Cardiac fibroblast (primary cell): Measurements from ENCODE around the gene MAGI2.

ENCODE experiments used
- DNase-seq, 2 donors: peaks; one replicate each; pipeline versions ENCODE4 v3.0.0 to v3.0.0-alpha.2; 2010; ENCODE audit warnings: low read depth in 2 of 2
- H3K4me3 ChIP-seq, 2 donors: replicated peaks in 1 of 2; 1 replicate in 1 of 2; 2 replicates in 1 of 2; pipeline ENCODE4 v1.5.1; 2011; ENCODE audit warnings: low read depth in 2 of 2, low read length in 2 of 2, mild to moderate bottlenecking in 2 of 2, moderate library complexity in 1 of 2
- TF ChIP-seq, protein P1 (sequence below): IDR thresholded peaks from one replicate; pipeline ENCODE4 v1.5.1; 2011; ENCODE audit warnings: low read depth, mild to moderate bottlenecking, low read length, inconsistent platforms

The MAGI2 gene

DNA sequence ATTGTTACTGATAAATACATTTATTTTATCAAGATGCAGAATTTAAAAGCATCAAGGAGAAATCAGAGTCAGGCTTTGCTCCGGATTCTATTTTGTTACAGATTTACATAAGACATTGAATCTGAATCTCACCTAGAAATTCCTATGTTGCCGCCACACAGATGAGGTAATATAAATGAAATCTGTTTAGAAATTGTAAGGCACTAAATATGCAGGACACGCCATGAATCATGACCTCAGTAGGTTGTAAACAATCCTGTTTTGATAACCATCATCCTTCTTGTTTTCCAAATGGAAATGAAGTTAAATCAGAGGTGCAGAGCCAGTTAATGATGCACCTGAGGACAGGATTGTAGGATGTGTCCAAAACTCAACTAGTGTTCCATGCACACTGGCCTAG lies 778.0 kb downstream of the MAGI2 start:
- TF ChIP-seq, protein P1, sequence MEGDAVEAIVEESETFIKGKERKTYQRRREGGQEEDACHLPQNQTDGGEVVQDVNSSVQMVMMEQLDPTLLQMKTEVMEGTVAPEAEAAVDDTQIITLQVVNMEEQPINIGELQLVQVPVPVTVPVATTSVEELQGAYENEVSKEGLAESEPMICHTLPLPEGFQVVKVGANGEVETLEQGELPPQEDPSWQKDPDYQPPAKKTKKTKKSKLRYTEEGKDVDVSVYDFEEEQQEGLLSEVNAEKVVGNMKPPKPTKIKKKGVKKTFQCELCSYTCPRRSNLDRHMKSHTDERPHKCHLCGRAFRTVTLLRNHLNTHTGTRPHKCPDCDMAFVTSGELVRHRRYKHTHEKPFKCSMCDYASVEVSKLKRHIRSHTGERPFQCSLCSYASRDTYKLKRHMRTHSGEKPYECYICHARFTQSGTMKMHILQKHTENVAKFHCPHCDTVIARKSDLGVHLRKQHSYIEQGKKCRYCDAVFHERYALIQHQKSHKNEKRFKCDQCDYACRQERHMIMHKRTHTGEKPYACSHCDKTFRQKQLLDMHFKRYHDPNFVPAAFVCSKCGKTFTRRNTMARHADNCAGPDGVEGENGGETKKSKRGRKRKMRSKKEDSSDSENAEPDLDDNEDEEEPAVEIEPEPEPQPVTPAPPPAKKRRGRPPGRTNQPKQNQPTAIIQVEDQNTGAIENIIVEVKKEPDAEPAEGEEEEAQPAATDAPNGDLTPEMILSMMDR, result no peak
- no peak overlapping the region for H3K4me3 ChIP-seq
- no peak for DNase-seq

DNA sequence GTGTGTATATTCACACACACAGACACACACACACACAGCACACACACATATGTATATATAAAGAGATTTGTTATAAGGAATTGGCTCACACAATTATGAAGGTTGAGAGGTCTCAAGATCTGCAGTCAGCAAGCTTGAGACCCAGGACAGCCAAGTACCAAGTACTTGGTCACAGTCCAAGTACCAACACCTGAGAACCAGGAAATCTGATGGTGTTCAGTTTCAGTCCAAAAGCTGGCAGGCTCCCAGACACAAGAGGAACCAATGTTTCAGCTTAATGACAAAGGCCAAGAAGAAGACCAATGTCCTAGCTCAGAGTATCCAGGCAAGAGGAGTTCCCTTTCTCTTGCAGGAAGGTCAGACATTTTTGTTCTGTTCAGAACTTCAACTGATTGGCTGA lies 780.2 kb downstream of the MAGI2 start:
- no peak overlapping the region for H3K4me3 ChIP-seq
- no peak for DNase-seq
- TF ChIP-seq, protein P1, result no peak

DNA sequence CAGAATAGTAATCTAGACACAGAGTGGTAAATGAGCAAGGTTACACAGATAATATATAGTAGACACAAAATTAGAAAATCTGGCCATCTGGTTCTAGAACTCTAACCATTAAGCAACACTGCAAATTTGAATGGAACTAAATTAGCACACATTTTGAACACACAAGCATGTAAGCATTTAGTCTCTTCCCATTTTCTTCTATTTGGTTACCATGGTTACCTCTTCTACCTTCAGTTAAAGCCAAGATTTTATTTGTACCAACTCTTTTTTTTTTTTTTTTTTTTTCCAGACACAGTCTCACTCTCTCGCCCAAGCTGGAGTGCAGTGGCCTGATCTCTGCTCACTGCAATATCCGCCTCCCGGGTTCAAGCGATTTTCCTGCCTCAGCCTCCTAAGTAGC lies 790.5 kb downstream of the MAGI2 start:
- no peak for DNase-seq
- TF ChIP-seq, protein P1, result no peak
- H3K4me3 ChIP-seq, result no peak overlapping the region

DNA sequence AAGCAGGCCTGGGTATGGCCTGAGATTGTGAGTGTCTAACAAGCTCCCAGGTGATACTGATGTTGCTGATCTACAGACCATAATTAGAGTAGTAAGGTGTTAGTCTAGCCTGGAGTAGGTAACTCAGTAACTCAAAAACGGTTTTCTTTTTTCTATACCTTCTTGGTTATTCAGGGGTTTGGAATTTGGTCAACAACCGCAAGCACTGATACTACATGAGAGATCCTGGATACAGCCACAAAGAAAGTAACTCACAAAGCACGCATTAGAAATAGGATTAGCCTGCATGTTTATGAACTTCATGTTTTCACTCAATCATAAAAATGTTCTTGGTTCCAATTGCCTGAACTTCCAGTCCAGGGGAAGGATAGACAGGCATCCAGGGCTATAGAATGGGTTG lies 803.5 kb downstream of the MAGI2 start:
- no peak overlapping the region for H3K4me3 ChIP-seq
- TF ChIP-seq, protein P1, result no peak
- no peak for DNase-seq

DNA sequence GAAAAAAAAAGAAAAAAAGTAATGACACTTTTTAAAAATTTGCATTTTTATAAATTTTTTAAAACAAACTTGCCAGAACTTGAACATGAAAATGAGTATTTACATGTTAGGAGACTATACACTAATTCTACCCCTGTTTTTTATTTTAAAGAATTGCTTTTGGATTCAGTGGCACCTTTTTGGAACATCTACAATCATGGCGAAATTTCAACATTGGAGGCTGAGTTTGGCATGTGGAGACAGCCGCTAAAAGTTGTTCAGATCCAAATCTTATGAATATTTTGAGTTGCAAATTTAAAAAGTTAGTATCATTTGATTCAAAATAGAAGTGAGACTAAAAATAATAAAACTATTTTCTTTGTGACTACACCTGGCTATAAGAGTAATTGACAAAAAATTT lies 804.2 kb downstream of the MAGI2 start:
- DNase-seq, result no peak
- no peak overlapping the region for H3K4me3 ChIP-seq
- TF ChIP-seq, protein P1, result no peak

DNA sequence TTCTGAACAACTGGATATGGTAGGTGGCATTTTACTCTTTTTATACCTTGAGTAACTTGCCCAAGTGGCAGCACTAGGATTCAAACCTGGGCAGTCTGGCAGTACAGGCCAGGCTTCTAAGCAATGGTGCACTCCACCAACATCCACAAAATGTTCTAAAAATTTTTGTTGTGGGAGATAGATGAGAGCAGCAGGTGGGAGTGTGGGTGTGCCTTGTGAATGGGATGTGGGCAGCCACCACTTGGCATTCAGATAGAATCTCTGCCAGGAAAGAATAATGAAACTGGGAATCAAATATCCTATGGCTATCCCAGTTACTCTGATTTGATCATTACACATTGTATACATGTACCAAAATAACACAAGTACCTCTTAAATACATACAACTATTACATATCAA lies 810.7 kb downstream of the MAGI2 start:
- no peak overlapping the region for H3K4me3 ChIP-seq
- no peak for DNase-seq

DNA sequence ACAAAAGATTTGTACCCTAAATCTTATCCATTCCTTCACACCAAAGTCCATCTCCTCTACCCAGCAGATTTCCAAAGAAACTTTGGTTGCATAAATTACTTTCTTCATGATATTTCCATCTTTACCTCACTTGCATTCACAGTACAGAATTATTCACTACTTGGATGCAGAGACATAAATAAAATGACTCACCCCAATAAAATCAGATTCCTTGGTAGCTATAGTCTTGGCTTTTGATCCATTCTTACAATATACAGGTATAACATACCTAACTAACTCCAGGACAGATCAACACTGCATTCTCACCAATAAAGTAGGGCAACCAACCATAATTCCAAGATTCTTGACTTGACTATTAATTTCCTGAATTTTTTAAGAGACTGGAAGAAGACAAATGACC lies 815.1 kb downstream of the MAGI2 start:
- H3K4me3 ChIP-seq, result no peak overlapping the region
- TF ChIP-seq, protein P1, result no peak
- no peak for DNase-seq

More for the DNA sequence above, 810.7 kb downstream of the MAGI2 start:
- TF ChIP-seq, protein P1, result no peak
